ENCODE measurements around the gene PSMA5.

GRCh38 chr1:109396513-109396839, 29.8 kb downstream of the PSMA5 start:
- TF ChIP-seq GATA2 (IDR thresholded peaks at IDR 0.05; ENCODE audit: low read depth, low read length), result no peak
- TF ChIP-seq GATA3 (IDR thresholded peaks at IDR 0.05; ENCODE audit: low read depth, low read length), result no peak

Measured in SH-SY5Y (cell line).